ENCODE results near the gene ACOX3.

GRCh38 chr4:8384397-8385060, 56.0 kb downstream of the ACOX3 start:
- TF ChIP-seq NR3C1 (CRISPR knock-in tag; IDR thresholded peaks at IDR 0.05) (no peak), ZBTB49 (CRISPR knock-in tag; IDR thresholded peaks at IDR 0.05; ENCODE audit: borderline replicate concordance) (no peak), ZHX1 (conservative IDR thresholded peaks at IDR 0.05; ENCODE audit: low read length) (no peak), EZH2 (IDR thresholded peaks at IDR 0.05; ENCODE audit: borderline replicate concordance, low read depth, low read length) (no peak), ZNF224 (CRISPR knock-in tag; IDR thresholded peaks at IDR 0.05) (no peak), CTCF (IDR thresholded peaks at IDR 0.05 in 2 of 3, conservative IDR thresholded peaks at IDR 0.05 in 1 of 3; ENCODE audit: insufficient read depth in 2 of 3, low read depth in 1 of 3, low read length in 3 of 3) (no peak), CREB5 (CRISPR knock-in tag; IDR thresholded peaks at IDR 0.05) (no peak), EP300 (IDR thresholded peaks at IDR 0.05; ENCODE audit: low read length) (no peak), ZNF184 (CRISPR knock-in tag; IDR thresholded peaks at IDR 0.05) (no peak), POLR2A (conservative IDR thresholded peaks at IDR 0.05) (no peak)

All from K562 (cell line).